Fibroblast of peridontal ligament (primary cell): ENCODE measurements around the gene FOXP1.

Experiments used
- DNase-seq: peaks from one replicate; pipeline ENCODE4 v3.0.0-alpha.2; 2010; ENCODE audit errors: extremely low read depth

Gene FOXP1

GRCh38 chr3:71241246-71241901 lies 342.2 kb downstream of the FOXP1 start:
- no peak for DNase-seq

DNA sequence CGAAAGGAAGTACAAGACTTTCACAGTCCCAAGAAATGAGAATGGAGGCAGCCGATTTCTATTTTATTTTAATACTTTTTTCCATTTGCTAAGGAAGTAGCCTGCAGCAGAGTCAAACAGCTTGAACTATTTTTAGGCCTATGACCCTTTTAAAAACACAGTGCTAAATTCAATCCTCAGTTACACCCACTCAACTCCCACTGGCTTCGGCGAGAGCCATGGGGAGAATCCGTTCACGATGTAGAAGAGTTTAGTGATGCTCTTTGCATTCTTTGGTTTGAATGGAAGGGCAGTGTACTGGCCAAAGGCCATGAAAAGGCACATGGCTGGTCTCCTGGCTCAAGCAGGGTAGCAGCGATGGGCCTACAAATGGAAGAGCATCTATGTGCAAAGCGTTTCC lies 343.5 kb downstream of the FOXP1 start:
- DNase-seq: peak; percentile 43

DNA sequence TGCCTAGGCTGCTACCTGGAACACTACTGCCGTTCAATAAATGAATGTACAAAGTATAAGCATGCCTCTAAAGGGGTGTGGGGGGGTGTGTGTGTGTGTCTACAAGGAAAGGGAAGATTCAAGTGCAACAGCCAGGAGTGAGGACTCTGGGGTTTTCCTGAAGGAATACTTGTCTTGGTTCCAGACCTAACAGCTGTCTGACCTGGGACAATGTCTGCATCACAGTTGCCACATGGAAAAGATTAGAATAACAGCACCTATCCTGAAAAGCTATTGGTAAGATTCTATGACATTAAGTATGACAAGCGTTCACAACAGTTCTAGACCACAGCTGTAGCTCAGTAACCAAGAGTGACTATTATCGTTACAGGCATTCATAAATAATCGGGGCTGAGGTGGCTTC lies 345.2 kb downstream of the FOXP1 start:
- no peak for DNase-seq

DNA sequence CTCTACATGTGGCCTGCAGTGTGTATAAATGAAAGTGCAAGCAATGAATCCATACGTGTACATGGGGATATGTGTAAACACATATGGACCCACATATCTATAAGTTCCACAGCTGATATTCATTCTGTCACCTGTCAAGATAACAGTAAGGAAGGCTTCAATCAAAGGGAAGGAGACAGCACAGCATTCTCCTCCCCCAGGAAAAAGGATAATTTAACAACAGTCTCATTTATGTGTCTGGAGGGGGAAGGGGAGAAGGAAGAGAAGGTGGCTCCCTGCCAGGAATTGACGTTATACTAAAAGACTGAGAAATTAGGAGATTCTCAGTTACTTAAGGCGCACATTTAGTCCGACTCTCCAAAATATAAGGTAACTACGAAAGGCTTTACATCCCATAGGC lies 345.9 kb downstream of the FOXP1 start:
- DNase-seq: no peak

DNA sequence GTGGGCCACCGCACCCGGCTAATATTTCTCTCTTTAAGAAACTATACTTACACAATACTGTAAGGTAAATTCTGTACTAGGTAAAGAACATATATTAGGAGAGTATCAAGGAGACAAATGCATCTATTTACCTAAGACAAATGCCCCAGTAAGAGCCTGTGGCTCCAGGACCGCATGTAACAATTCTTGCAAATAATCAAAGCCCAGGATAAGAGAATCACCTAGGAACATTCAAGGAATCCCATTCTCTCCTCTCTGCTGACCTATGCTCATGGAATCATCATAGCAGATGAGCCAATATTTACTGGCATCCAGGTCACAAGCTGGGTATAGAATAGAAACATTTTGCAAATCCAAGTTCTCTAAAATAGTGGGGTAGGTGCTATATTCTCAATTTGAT lies 347.7 kb downstream of the FOXP1 start:
- no peak for DNase-seq

- no peak for DNase-seq
These were observed 350.6 kb downstream of the FOXP1 start for GRCh38 chr3:71232895-71233294.

GRCh38 chr3:71232175-71232679 lies 351.3 kb downstream of the FOXP1 start:
- DNase-seq: no peak

DNA sequence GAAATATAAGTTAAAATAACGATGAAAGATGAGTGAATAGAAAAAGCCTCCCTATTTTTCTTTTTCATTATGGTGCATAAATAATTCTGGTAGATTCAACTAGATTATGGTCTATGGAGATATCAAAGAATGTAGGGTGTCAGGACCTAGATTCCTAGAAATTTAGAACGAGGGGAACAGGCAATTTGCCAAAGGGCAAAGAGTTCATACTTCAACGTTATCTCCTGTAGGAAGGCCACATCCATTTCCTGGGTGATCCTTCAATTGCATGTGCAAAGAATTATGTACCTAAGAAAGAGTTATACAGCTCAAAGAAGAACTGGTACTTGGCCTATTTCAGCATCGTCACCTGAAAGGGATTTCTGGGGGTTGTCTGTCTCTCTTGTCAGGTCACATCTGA lies 351.8 kb downstream of the FOXP1 start:
- DNase-seq: no peak

- no peak for DNase-seq
These were observed 353.4 kb downstream of the FOXP1 start for GRCh38 chr3:71229905-71230657.

DNA sequence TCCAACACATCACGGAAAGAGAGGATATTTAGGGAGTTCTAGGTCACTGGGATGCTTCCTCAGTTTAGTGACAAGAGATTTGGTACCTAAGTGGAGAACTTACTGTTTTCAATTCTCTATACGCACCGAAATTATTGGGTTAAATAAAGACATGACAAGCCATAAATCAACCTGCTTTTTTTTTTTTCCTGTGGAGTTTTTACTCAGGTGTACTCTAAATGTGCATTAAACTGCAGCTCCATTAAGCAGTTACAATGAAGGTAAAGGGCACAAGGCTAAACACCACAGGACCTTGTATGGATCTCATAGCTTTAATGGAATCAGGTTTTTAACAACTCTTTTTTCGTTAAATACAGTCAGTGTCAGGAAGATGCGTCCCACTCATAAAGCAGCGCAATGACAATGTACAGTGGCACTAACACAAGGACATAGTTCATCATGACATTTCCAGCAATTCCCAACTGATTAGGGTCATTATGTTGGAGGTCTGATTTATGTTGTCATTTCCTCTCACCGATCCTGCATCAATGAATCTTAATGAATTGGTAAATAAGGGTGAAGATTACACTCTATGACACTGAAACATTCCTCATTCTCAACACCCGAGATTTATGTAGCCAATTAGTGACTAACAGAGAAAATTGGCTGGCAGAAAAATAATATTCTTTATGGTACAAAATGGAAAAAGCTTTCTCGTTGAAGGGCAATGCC lies 355.2 kb downstream of the FOXP1 start:
- no peak for DNase-seq

GRCh38 chr3:71227270-71227661 lies 356.3 kb downstream of the FOXP1 start:
- peak; percentile 17 for DNase-seq

DNA sequence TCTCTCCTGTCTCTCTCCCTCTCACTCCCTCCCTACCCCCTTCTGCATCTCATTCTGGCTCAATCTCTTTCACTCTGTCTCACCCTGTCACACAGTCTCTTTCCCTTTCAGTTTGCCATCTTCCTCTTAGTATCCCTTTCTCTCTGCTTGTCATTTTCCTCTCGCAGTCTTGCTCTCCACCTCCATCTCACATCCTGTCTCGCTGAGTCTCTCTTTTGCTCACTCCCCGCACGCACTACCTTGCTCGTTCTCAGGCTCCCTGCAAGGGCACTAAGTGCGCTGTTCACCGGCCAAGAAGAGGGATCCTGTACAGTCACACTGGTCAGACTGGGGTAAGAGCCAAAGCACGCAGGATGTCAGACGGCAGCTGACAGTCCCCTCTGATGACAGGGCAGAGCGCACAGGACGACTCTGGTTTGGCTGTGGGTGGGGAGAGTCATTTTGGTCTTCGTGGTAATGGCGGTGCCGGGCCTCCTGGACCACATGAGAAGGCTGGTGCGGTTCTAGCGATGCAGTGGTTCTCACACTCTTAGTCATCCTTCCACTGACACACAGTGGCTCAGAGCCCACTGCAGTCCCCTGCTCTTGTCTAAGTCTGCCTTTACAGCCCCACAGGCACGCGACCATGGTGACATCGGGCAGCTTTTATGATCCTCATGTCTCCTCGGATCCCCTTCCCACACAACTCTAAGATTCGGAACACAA lies 356.8 kb downstream of the FOXP1 start:
- DNase-seq: peak; percentile 72

- peak; percentile 51 for DNase-seq
These were observed 357.5 kb downstream of the FOXP1 start for GRCh38 chr3:71225951-71226564.

DNA sequence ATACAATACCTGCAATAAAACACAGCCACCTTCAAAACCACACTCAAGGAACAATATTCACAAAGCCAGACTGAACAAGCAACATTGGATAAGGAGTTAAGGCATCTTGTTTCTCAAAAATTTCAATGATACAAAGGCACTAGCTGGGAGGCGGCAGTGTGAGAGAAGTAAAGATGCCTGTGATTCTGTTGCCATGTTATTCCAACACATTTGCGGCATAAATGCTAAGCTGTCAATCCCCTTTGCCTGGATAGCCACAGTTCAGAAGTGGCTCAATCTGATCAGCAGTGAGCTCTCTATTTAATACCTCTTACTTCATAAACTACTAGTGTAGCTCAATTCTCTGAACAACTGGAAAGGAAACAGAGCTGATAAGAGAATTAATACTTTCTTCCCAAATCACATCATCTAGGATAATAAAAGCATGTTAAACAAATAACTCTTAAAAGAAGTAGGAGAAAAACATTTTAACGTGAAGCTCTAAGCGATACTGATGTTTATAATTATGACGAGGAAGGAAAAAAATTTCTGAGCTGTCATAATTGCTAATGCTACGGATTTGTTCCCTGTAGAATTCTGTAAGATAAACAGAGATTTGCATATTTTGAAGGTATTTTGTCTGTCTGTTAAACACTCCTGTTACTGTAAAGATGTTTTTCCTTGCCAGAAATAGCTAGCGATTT lies 358.4 kb downstream of the FOXP1 start:
- DNase-seq: peak; percentile 56

GRCh38 chr3:71219744-71220638 lies 363.5 kb downstream of the FOXP1 start:
- no peak for DNase-seq

DNA sequence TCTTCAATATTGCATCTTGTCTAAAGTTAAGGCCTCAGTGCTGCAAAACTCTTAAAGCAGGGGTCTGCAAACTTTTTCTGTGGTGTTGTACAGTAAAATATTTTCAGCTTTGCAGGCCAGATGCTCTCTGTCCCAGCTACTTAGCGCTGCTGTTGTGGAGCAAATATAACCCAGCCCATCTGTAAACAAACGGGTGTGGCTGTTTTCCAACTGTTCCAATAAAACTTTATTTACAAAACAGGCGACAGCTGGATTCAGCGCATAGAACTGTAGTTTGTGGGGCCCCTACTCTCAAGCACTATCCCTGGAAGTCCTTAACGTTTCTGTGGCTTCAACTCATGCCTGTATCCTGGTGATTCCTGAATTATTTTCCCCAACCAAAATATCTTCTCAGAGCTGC lies 365.0 kb downstream of the FOXP1 start:
- no peak for DNase-seq

DNA sequence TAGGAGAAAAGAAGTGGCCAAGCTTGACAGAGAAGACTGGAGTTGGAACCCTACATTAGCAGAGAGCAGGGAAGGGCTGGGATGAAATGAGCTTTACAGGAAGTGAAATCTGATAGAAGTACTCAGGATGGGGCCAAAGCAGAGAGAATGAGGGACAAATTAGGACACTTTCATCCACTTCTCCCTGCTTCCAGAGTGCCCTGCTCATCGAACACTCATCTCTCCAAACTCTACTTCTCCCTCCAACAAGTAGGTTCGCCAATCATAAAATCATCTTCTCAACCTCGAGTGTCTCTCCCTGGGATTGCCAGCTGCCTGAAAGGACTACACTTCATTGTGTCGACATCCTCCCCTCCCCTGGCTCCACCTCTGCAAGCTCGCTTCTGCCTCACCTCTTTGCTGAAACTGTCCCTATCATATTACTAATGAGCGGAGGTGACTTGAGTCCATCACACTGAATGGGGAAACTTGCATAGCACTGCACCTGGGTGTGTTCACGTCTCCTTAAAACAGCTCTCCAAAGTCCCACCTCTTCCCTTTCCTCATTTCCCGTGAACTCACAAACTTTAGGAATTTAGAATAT lies 365.8 kb downstream of the FOXP1 start:
- DNase-seq: no peak

- no peak for DNase-seq
These were observed 368.2 kb downstream of the FOXP1 start for GRCh38 chr3:71215351-71215750.

DNA sequence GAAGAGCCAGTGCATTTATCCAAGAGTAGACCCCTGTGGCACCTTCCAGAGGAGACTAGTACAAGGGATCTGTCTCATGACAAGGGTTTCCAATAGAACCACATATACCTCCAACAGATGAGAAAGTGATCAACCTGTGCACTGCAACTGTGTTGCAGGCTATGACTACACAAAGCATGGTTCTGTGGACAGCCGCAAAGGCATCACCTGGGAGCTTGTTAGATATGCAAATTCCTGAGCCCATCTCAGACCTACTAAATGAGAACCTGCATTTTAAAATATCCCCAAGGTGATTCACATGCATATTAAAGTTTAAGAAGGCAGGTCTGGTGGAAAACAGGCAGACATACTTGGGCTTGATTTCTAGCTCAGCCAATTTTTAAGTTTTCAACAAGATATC lies 368.7 kb downstream of the FOXP1 start:
- DNase-seq: no peak

DNA sequence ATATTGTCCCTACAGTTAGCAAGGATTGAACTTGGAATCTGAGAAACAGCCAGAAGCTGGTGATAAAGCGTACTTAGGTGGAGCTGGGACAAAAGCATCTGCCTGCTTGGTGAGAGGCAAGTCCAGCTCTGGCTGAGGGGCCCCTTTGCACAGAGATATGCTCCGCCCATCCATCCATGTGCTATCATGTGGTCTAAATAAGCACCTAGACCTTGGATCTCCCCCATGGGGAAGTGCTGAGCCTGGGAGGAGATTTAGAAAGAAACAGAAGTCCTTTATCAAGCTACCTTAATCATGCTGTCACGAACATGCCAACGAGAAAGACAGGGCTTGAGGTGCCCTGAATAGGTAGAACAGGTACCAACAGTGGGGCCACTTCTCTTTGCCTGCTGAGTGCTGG lies 369.5 kb downstream of the FOXP1 start:
- no peak for DNase-seq
